SK-N-SH treated with all-trans-retinoic acid at 6 μM for 48 hours (cell line): Measurements from ENCODE around the gene CLEC18C.

Experiments
- SNAI2 ChIP-seq: fragments of 250-450 bp; sonication (Bioruptor Pico); IDR thresholded peaks from 2 replicates; pipeline ENCODE4 v1.5.0; 2020; ENCODE audit warnings: mild to moderate bottlenecking, moderate library complexity
- TCF4 ChIP-seq: fragments of 250-450 bp; sonication (Bioruptor Pico); IDR thresholded peaks from 2 replicates; pipeline ENCODE4 v1.8.0; 2021; ENCODE audit warnings: mild to moderate bottlenecking, moderate library complexity, borderline replicate concordance
- ZFP3 ChIP-seq: fragments of 250-450 bp; sonication (Bioruptor Pico); IDR thresholded peaks from 2 replicates; pipeline ENCODE4 v1.5.0; 2020; ENCODE audit warnings: mild to moderate bottlenecking, moderate library complexity
- TF ChIP-seq, protein P1 (sequence below): fragments of 250-450 bp; sonication (Bioruptor Pico); IDR thresholded peaks from 2 replicates; pipeline ENCODE4 v1.5.0; 2020; ENCODE audit warnings: mild to moderate bottlenecking, moderate library complexity
- TF ChIP-seq, protein P2 (sequence below): fragments of 250-450 bp; sonication (Bioruptor Pico); IDR thresholded peaks from 2 replicates; pipeline ENCODE4 v1.8.0; 2020; ENCODE audit warnings: mild to moderate bottlenecking, moderate library complexity, borderline replicate concordance

DNA sequence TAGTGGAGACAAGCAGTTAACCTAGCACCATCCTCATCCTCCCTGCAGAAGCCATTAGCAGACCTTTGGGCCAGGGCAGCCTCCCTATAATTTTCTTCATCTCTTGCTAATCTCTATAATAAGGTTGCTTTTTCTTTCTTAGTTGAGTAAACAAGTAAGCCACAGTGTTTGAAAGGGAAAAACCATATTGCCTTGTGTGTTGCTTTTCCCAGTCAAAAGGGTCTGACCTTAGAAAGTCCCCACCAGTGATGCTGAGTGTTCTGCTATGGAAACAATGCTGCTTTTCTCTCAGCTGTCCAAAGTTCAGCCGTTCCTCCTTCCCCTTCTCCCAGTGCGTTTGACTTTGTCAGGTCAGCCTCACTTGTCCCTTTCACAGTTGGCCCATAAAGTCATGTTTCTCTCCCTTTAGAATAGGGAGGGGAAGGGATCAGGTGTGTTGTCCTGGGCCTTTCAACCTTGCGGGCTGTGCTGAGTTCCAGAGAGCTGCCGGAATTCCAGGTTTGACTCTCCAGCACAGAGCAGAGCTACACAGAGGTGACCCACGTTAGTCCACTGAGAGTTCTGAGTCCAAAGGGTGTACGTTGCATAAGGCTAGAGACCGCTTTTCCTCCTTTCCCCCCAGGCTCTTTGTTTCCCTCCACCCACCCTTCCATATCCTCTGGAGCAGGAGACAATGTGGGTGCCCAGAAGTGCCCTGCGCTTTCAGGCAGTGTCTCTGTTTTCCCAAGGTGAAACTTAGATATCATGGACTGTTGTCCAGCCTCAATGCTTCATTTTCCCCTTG is 15.9 kb upstream of the CLEC18C start:
- TF ChIP-seq ZFP3 (no peak), TCF4 (CRISPR knock-in tag) (no peak), SNAI2 (CRISPR knock-in tag) (no peak)
- TF ChIP-seq, protein P1, sequence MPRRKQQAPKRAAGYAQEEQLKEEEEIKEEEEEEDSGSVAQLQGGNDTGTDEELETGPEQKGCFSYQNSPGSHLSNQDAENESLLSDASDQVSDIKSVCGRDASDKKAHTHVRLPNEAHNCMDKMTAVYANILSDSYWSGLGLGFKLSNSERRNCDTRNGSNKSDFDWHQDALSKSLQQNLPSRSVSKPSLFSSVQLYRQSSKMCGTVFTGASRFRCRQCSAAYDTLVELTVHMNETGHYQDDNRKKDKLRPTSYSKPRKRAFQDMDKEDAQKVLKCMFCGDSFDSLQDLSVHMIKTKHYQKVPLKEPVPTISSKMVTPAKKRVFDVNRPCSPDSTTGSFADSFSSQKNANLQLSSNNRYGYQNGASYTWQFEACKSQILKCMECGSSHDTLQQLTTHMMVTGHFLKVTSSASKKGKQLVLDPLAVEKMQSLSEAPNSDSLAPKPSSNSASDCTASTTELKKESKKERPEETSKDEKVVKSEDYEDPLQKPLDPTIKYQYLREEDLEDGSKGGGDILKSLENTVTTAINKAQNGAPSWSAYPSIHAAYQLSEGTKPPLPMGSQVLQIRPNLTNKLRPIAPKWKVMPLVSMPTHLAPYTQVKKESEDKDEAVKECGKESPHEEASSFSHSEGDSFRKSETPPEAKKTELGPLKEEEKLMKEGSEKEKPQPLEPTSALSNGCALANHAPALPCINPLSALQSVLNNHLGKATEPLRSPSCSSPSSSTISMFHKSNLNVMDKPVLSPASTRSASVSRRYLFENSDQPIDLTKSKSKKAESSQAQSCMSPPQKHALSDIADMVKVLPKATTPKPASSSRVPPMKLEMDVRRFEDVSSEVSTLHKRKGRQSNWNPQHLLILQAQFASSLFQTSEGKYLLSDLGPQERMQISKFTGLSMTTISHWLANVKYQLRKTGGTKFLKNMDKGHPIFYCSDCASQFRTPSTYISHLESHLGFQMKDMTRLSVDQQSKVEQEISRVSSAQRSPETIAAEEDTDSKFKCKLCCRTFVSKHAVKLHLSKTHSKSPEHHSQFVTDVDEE = no peak
- TF ChIP-seq, protein P2, sequence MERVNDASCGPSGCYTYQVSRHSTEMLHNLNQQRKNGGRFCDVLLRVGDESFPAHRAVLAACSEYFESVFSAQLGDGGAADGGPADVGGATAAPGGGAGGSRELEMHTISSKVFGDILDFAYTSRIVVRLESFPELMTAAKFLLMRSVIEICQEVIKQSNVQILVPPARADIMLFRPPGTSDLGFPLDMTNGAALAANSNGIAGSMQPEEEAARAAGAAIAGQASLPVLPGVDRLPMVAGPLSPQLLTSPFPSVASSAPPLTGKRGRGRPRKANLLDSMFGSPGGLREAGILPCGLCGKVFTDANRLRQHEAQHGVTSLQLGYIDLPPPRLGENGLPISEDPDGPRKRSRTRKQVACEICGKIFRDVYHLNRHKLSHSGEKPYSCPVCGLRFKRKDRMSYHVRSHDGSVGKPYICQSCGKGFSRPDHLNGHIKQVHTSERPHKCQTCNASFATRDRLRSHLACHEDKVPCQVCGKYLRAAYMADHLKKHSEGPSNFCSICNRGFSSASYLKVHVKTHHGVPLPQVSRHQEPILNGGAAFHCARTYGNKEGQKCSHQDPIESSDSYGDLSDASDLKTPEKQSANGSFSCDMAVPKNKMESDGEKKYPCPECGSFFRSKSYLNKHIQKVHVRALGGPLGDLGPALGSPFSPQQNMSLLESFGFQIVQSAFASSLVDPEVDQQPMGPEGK (CRISPR knock-in tag) = no peak
